Panc1 (cell line): ENCODE results near the gene WDR27.

Experiments
- TF ChIP-seq, protein P1 (sequence below): fragments of 450-650 bp; IDR thresholded peaks from 2 replicates; pipeline ENCODE4 v1.5.1; 2017; ENCODE audit warnings: mild to moderate bottlenecking
- TF ChIP-seq, protein P2 (sequence below), 2 experiments: IDR thresholded peaks; 2 replicates each; pipeline ENCODE4 v1.6.1; 2011 to 2012; ENCODE audit warnings: low read depth in 2 of 2, control low read depth in 1 of 2, low read length in 1 of 2, mild to moderate bottlenecking in 1 of 2, moderate library complexity in 1 of 2; ENCODE audit not compliant: insufficient read depth in 1 of 2

DNA sequence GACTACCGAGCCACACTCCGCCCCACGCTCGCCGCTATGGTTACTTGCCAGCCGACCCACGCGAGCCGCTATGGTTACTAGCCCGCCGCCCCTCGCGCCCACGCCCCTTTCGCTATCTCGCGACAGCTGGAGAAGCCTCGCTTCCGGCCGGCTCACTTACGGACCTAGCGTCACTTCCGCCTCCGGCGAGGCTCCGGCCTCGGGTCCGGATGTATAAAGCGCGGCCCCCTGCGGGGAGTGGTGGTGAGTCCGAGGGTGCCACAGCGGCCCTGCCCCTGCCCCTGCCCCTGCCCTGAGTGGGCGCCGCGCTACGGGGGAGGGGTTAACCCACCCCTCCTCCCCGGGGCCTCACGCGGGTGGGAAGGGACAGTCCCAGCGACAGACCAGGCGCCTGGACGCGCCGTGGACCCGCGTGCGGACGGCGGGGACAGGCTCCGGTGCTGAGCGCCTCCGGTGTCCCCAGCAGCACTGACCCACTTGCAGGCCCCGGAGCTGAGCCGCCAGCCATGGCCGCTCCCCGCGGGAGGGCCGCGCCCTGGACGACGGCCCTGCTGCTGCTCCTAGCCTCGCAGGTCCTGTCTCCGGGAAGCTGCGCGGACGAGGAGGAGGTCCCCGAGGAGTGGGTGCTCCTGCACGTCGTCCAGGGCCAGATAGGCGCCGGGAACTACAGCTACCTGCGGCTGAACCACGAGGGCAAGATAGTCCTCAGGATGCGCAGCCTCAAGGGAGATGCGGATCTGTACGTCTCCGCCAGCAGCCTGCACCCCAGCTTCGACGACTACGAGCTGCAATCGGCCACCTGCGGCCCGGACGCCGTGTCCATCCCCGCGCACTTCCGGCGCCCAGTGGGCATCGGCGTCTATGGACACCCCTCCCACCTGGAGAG, at the start of gene WDR27, which contains the start of gene C6orf120:
- TF ChIP-seq, protein P1, sequence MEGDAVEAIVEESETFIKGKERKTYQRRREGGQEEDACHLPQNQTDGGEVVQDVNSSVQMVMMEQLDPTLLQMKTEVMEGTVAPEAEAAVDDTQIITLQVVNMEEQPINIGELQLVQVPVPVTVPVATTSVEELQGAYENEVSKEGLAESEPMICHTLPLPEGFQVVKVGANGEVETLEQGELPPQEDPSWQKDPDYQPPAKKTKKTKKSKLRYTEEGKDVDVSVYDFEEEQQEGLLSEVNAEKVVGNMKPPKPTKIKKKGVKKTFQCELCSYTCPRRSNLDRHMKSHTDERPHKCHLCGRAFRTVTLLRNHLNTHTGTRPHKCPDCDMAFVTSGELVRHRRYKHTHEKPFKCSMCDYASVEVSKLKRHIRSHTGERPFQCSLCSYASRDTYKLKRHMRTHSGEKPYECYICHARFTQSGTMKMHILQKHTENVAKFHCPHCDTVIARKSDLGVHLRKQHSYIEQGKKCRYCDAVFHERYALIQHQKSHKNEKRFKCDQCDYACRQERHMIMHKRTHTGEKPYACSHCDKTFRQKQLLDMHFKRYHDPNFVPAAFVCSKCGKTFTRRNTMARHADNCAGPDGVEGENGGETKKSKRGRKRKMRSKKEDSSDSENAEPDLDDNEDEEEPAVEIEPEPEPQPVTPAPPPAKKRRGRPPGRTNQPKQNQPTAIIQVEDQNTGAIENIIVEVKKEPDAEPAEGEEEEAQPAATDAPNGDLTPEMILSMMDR = no peak
- TF ChIP-seq, protein P2, sequence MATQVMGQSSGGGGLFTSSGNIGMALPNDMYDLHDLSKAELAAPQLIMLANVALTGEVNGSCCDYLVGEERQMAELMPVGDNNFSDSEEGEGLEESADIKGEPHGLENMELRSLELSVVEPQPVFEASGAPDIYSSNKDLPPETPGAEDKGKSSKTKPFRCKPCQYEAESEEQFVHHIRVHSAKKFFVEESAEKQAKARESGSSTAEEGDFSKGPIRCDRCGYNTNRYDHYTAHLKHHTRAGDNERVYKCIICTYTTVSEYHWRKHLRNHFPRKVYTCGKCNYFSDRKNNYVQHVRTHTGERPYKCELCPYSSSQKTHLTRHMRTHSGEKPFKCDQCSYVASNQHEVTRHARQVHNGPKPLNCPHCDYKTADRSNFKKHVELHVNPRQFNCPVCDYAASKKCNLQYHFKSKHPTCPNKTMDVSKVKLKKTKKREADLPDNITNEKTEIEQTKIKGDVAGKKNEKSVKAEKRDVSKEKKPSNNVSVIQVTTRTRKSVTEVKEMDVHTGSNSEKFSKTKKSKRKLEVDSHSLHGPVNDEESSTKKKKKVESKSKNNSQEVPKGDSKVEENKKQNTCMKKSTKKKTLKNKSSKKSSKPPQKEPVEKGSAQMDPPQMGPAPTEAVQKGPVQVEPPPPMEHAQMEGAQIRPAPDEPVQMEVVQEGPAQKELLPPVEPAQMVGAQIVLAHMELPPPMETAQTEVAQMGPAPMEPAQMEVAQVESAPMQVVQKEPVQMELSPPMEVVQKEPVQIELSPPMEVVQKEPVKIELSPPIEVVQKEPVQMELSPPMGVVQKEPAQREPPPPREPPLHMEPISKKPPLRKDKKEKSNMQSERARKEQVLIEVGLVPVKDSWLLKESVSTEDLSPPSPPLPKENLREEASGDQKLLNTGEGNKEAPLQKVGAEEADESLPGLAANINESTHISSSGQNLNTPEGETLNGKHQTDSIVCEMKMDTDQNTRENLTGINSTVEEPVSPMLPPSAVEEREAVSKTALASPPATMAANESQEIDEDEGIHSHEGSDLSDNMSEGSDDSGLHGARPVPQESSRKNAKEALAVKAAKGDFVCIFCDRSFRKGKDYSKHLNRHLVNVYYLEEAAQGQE (IDR thresholded peaks at IDR 0.05; ENCODE audit: insufficient read depth in 1 of 2, low read depth in 2 of 2, low read length in 1 of 2) = no peak; a peak in 1 of 4 replicates
